Measurements from ENCODE around the gene ERG. TPM values are rescaled to one million over a fixed set of nuclear protein-coding genes. Genes with fewer than 3 reads are reported as not detected.

Gene ERG
- polyA plus RNA-seq, 1 of the 3 experiments (the other 2 are of a cell fraction): not detected

DNA sequence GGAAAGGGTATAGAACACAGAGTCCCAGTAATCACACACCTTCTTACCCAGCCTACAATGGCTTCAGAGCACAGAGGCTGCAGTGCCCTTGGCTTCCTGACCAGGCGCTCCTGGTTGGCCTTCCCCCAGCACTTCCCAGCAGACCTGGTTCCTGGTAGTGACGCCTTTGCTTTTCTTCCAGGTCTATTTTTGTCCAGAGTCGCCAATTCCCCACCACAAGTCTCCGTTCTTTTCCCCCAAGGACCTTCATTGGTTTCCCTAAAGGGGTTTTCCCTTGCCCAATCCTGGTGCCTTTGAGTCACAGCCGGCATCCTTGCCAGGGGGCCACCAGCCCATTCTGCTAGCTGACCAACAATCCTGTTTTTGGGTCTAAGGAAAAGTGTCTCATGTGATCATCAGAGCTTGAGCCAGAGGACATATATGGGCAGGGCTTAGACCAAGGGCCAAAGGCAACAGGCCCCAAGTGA lies 156.7 kb downstream of the ERG start:
- Histone ChIP-seq H3K4me3 (ENCODE audit: low read depth in 2 of 2, low read length in 1 of 2) (no peak overlapping the region), H3K9me3 (no peaks in the 10 kb centered on the region), H3K9ac (no peak overlapping the region), H3K4me1 (ENCODE audit: control insufficient read depth in 1 of 2, insufficient read depth in 2 of 2, low read depth in 1 of 2, low read length in 1 of 2) (peaks cover 0 to 8% of the 10 kb centered on the region in 2 experiments; a peak in 2 of 4 replicates), H3K79me2 (ENCODE audit: insufficient read depth) (no peaks in the 10 kb centered on the region), H4K20me1 (ENCODE audit: insufficient read depth) (no peaks in the 10 kb centered on the region), H3K36me3 (replicated peaks in 1 of 2; ENCODE audit: control insufficient read depth in 1 of 2, insufficient read depth in 2 of 2, low read length in 1 of 2) (no peaks in the 10 kb centered on the region), H3K4me2 (no peak overlapping the region), H3K27ac (ENCODE audit: low read depth in 2 of 2, low read length in 1 of 2) (no peak overlapping the region), H2AFZ (ENCODE audit: low read depth) (no peak overlapping the region), H3K27me3 (ENCODE audit: insufficient read depth) (no peaks in the 10 kb centered on the region; the same call in 1 of the 2 replicates), H3F3A (replicated peaks; ENCODE audit: insufficient read depth) (peaks cover 5% of the 10 kb centered on the region), H3K9me2 (no peaks in the 10 kb centered on the region)
- ChIA-PET POLR2A (no interaction called here), CTCF (interaction anchor here (1.0 kb wide), 1 partner anchor 11 kb away, joined by 3 read pairs; no protein-coding TSS in a partner anchor)
- 43% methylated on average over 5 of the region's 5 CpGs for WGBS (ENCODE audit: low lambda C conversion rate)
- TF ChIP-seq POLR2AphosphoS5 (IDR thresholded peaks at IDR 0.05; ENCODE audit: low read depth, low read length): no peak
- no peak for TF ChIP-seq RXRA (IDR thresholded peaks at IDR 0.05; ENCODE audit: borderline replicate concordance, low read depth)
- TF ChIP-seq TEAD4 (IDR thresholded peaks at IDR 0.05; ENCODE audit: borderline replicate concordance, insufficient read depth): no peak
- no peak for TF ChIP-seq EP300 (IDR thresholded peaks at IDR 0.05; ENCODE audit: borderline replicate concordance in 1 of 2, low read depth in 1 of 2, low read length in 1 of 2)
- TF ChIP-seq USF1 (IDR thresholded peaks at IDR 0.05; ENCODE audit: borderline replicate concordance, low read depth): no peak
- no peak for TF ChIP-seq CHD2 (IDR thresholded peaks at IDR 0.05; ENCODE audit: low read length, partially characterized antibody)
- no peak for TF ChIP-seq USF2 (IDR thresholded peaks at IDR 0.05; ENCODE audit: borderline replicate concordance, low read depth, low read length)
- no peak for TF ChIP-seq IRF3 (IDR thresholded peaks at IDR 0.05; ENCODE audit: low read depth, low read length)
- TF ChIP-seq, protein P1, sequence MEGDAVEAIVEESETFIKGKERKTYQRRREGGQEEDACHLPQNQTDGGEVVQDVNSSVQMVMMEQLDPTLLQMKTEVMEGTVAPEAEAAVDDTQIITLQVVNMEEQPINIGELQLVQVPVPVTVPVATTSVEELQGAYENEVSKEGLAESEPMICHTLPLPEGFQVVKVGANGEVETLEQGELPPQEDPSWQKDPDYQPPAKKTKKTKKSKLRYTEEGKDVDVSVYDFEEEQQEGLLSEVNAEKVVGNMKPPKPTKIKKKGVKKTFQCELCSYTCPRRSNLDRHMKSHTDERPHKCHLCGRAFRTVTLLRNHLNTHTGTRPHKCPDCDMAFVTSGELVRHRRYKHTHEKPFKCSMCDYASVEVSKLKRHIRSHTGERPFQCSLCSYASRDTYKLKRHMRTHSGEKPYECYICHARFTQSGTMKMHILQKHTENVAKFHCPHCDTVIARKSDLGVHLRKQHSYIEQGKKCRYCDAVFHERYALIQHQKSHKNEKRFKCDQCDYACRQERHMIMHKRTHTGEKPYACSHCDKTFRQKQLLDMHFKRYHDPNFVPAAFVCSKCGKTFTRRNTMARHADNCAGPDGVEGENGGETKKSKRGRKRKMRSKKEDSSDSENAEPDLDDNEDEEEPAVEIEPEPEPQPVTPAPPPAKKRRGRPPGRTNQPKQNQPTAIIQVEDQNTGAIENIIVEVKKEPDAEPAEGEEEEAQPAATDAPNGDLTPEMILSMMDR (IDR thresholded peaks at IDR 0.05): no peak
- no peak for TF ChIP-seq GATA2 (CRISPR knock-in tag; IDR thresholded peaks at IDR 0.05)
- no peak for DNase-seq

DNA sequence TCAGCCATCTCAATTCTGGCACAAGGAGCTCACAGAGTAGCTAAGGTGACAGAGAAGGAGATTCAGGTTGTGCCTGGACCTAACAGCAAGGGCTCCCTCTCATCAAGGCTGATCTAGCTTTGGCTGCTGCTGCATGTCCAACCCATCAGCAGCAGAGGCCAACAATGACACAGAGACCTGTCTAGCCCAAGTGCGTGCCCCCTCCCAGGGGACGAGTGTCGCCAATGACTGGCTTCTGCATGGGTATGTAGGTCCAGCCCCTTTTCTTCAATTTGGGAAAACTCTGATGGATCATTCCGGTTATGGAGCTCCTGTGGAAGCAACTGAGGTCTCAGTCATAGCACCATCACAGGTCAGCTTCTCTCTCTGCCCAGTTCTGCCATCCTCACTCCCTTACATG lies 158.1 kb downstream of the ERG start:
- Histone ChIP-seq H3K27me3 (ENCODE audit: insufficient read depth) (no peaks in the 10 kb centered on the region; the same call in 1 of the 2 replicates), H3K4me2 (no peak overlapping the region), H3K9me2 (no peaks in the 10 kb centered on the region), H3F3A (replicated peaks; ENCODE audit: insufficient read depth) (peaks cover 5% of the 10 kb centered on the region), H3K4me1 (ENCODE audit: control insufficient read depth in 1 of 2, insufficient read depth in 2 of 2, low read depth in 1 of 2, low read length in 1 of 2) (peaks cover 0 to 8% of the 10 kb centered on the region in 2 experiments; a peak in 2 of 4 replicates), H3K27ac (ENCODE audit: low read depth in 2 of 2, low read length in 1 of 2) (no peak overlapping the region), H3K9me3 (no peaks in the 10 kb centered on the region), H3K9ac (no peak overlapping the region), H4K20me1 (ENCODE audit: insufficient read depth) (no peaks in the 10 kb centered on the region), H3K36me3 (replicated peaks in 1 of 2; ENCODE audit: control insufficient read depth in 1 of 2, insufficient read depth in 2 of 2, low read length in 1 of 2) (no peaks in the 10 kb centered on the region), H3K4me3 (ENCODE audit: low read depth in 2 of 2, low read length in 1 of 2) (no peak overlapping the region), H2AFZ (ENCODE audit: low read depth) (no peak overlapping the region), H3K79me2 (ENCODE audit: insufficient read depth) (no peaks in the 10 kb centered on the region)
- ChIA-PET POLR2A (no interaction called here), CTCF (interaction anchor here (1.2 kb wide), 1 partner anchor 16 kb away, joined by 6 read pairs; no protein-coding TSS in a partner anchor)
- WGBS (ENCODE audit: low lambda C conversion rate): 40% methylated on average over 4 of the region's 4 CpGs
- DNase-seq: no peak
- TF ChIP-seq, protein P1 (IDR thresholded peaks at IDR 0.05): no peak
- no peak for TF ChIP-seq RCOR1 (IDR thresholded peaks at IDR 0.05; ENCODE audit: low read length)
- no peak for TF ChIP-seq FOSL2 (IDR thresholded peaks at IDR 0.05; ENCODE audit: borderline replicate concordance, low read depth)
- no peak for TF ChIP-seq EZH2phosphoT487 (IDR thresholded peaks at IDR 0.05; ENCODE audit: borderline replicate concordance, low read depth)
- no peak for TF ChIP-seq USF1 (IDR thresholded peaks at IDR 0.05; ENCODE audit: borderline replicate concordance, low read depth)
- no peak for TF ChIP-seq ELF1 (IDR thresholded peaks at IDR 0.05)
- no peak for TF ChIP-seq JUND (IDR thresholded peaks at IDR 0.05)
- no peak for TF ChIP-seq TEAD4 (IDR thresholded peaks at IDR 0.05; ENCODE audit: borderline replicate concordance, insufficient read depth)
- no peak for TF ChIP-seq RXRA (IDR thresholded peaks at IDR 0.05; ENCODE audit: borderline replicate concordance, low read depth)
- TF ChIP-seq FOXJ3 (CRISPR knock-in tag; IDR thresholded peaks at IDR 0.05): no peak
- TF ChIP-seq GABPA (IDR thresholded peaks at IDR 0.05; ENCODE audit: low read depth): no peak
- no peak for TF ChIP-seq EP300 (IDR thresholded peaks at IDR 0.05; ENCODE audit: borderline replicate concordance in 1 of 2, low read depth in 1 of 2, low read length in 1 of 2)
- no peak for TF ChIP-seq MXI1 (IDR thresholded peaks at IDR 0.05; ENCODE audit: low read depth, low read length)
